Measurements from ENCODE around the gene TMEM132D.

Gene TMEM132D

DNA sequence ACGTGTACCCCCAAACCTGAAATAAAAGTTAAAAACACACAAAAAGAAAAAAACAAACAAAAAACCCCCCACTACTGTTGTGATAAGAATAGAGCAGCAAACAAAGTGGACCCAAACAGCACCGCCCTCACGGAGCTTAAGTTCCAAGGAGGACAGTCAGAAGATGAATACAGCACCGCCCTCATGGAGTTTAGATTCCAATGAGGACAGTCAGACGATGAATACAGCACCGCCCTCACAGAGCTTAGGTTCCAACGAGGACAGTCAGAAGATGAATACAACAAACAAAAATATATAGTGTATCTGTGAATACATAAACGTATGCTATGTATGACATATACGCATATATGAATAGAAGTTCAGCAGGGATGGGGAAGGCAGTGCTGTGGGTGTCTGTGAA, 696.7 kb downstream of the TMEM132D start:
- DNase-seq (ENCODE audit: low read depth in 2 of 2): no peak
- TF ChIP-seq, protein P1, sequence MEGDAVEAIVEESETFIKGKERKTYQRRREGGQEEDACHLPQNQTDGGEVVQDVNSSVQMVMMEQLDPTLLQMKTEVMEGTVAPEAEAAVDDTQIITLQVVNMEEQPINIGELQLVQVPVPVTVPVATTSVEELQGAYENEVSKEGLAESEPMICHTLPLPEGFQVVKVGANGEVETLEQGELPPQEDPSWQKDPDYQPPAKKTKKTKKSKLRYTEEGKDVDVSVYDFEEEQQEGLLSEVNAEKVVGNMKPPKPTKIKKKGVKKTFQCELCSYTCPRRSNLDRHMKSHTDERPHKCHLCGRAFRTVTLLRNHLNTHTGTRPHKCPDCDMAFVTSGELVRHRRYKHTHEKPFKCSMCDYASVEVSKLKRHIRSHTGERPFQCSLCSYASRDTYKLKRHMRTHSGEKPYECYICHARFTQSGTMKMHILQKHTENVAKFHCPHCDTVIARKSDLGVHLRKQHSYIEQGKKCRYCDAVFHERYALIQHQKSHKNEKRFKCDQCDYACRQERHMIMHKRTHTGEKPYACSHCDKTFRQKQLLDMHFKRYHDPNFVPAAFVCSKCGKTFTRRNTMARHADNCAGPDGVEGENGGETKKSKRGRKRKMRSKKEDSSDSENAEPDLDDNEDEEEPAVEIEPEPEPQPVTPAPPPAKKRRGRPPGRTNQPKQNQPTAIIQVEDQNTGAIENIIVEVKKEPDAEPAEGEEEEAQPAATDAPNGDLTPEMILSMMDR (IDR thresholded peaks at IDR 0.05; ENCODE audit: low read depth, low read length): no peak
- H3K4me3 ChIP-seq (replicated peaks in 1 of 2; ENCODE audit: low read depth in 2 of 2, low read length in 2 of 2): no peak overlapping the region

DNA sequence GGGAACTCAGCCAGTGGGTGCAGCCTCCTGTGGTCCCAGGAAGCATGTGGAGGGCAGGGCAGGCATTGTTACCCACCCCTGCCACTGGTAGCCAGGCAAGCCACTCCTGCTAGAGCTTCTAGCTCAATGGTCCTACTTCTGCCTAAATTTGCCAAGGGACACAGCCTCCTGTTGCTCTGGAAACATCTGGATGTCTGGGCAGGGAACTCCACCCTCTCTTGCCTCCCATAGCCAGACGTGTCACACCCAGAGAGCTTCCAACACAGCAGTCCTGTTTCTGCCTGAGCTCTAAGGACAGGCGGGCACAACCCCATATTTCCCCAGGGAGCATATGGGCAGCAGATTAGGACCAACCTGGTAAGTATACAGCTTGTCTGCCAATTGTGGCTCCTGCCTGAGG, 700.4 kb downstream of the TMEM132D start:
- TF ChIP-seq, protein P1 (IDR thresholded peaks at IDR 0.05; ENCODE audit: low read depth, low read length): no peak
- no peak for DNase-seq (ENCODE audit: low read depth in 2 of 2)
- H3K4me3 ChIP-seq (replicated peaks in 1 of 2; ENCODE audit: low read depth in 2 of 2, low read length in 2 of 2): no peak overlapping the region

DNA sequence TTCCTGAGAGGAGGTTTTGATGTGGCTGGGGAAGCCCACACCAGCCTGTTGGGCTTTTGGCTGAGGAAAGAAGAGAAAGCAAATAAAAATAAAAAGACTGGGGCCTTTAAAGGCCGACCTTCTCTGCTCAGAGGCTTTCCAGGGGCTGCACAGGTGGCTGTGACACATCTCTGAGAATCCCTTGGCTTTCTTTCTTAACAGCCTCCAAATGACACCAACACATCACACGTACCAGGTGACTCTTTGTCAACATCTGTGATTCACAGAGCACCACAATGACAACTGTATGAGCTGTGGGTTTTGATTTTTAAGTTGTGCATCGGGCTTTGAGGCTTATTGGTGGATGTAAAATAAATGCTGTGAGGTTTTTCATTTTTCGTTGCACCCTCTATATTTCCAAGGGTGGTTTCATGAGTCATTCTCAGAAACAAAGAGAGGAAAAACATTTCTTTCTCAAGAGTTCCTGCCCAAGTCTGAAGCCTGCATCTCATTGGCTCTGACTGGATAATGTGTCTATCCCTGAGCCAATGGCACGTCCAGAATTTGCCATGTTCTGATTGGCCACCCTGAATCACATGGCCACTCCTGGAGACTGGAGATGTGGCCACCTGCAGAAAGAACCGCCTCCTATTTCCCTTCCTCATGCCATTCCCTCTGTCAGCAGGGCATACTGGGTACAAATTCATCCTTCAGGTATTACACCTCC, 701.6 kb downstream of the TMEM132D start:
- DNase-seq (ENCODE audit: low read depth in 2 of 2): no peak
- H3K4me3 ChIP-seq (replicated peaks in 1 of 2; ENCODE audit: low read depth in 2 of 2, low read length in 2 of 2): no peak overlapping the region
- TF ChIP-seq, protein P1 (IDR thresholded peaks at IDR 0.05; ENCODE audit: low read depth, low read length): no peak

DNA sequence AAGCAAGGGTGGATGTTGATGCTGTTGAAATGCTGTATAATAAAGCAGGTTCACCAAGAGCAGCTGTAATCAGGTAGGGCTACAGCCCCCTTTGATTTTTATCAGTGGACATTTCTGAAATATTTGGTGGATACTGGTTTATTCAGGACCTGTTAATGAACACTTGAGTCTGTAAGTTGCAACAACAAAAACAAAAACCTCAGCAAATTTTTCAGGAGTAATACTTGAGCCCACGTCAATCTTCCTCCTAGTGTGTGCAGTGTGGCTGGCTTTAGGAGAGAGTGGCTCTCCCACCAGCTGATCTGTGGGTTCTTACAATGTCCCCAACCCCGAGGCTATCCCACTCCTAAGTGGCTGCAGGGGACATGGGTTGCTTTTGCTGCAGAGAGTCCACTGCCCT, 702.8 kb downstream of the TMEM132D start:
- DNase-seq (ENCODE audit: low read depth in 2 of 2): no peak
- H3K4me3 ChIP-seq (replicated peaks in 1 of 2; ENCODE audit: low read depth in 2 of 2, low read length in 2 of 2): no peak overlapping the region
- TF ChIP-seq, protein P1 (IDR thresholded peaks at IDR 0.05; ENCODE audit: low read depth, low read length): no peak

DNA sequence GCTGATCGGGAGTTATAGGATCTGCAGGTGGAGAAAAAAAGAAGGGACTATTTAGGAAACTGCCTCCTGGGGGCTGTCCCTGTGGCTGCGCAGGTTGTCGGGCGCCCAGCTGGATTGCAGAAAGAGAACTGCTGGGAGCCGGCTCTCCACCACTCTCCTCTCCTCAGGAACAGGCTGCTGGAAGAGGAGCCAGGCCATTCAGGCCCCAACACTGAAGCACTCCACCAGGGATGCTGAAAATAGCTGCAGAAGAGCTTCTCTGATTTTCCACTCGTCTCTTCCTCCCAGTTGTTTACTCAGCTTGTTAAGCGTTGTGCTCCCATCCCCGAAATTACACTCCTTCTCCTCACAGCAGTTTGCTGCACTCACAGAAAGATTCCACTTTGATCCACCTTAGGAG, 703.2 kb downstream of the TMEM132D start:
- TF ChIP-seq, protein P1 (IDR thresholded peaks at IDR 0.05; ENCODE audit: low read depth, low read length): no peak
- H3K4me3 ChIP-seq (replicated peaks in 1 of 2; ENCODE audit: low read depth in 2 of 2, low read length in 2 of 2): no peak overlapping the region
- no peak for DNase-seq (ENCODE audit: low read depth in 2 of 2)

DNA sequence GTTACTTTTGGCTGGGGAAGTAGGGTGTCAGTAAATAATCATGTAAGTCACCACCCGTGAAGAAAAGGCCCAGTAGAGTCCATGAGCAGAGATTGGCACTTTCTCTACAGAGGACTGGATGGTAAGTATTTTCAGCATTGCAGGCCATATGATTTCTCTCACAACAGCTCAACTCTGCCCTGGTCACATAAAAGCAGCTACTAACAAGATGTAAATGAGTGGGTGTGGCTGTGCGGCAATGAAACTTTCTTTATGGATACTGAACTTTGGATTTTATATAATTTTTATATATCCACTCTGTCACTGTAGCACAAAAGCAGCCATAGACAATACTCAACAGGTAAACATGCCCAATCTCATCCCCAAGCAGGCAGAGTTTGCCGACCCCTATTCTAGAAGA, 706.9 kb downstream of the TMEM132D start:
- TF ChIP-seq, protein P1 (IDR thresholded peaks at IDR 0.05; ENCODE audit: low read depth, low read length): no peak
- DNase-seq (ENCODE audit: low read depth in 2 of 2): no peak
- H3K4me3 ChIP-seq (replicated peaks in 1 of 2; ENCODE audit: low read depth in 2 of 2, low read length in 2 of 2): no peak overlapping the region

DNA sequence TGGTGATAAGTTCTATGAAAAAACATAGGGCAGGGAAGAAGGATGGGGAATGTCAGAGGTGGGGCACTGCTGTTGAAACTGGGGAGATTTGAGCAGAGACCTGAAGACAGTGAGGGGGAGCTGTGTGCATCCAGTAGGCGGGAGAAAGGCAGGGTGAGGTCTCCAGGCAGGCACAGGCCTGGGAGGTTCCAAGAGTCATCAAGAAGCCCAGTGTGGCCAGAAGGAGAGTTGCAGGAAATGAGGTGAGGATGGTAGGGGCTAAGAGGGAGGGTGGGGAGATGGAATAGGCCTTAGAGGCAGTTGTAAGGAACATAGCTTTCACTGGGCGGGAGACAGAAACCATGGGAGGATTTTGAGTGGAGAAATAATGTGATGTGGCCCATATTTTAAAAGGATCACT, 708.7 kb downstream of the TMEM132D start:
- DNase-seq (ENCODE audit: low read depth in 2 of 2): no peak
- TF ChIP-seq, protein P1 (IDR thresholded peaks at IDR 0.05; ENCODE audit: low read depth, low read length): no peak
- no peak overlapping the region for H3K4me3 ChIP-seq (replicated peaks in 1 of 2; ENCODE audit: low read depth in 2 of 2, low read length in 2 of 2)
